SK-N-SH (cell line): ENCODE data around the gene IQCK.

Experiments used
- EP300 ChIP-seq, 2 experiments: IDR thresholded peaks; 2 replicates each; pipeline versions ENCODE4 v1.4.0 to v1.6.1; 2012; ENCODE audit warnings: borderline replicate concordance in 1 of 2, low read depth in 1 of 2, low read length in 1 of 2
- JUND ChIP-seq: IDR thresholded peaks from 2 replicates; pipeline ENCODE4 v1.4.0; 2012
- NFIC ChIP-seq: IDR thresholded peaks from 2 replicates; pipeline ENCODE4 v1.4.0; 2012; ENCODE audit warnings: borderline replicate concordance
- POLR2AphosphoS5 ChIP-seq: IDR thresholded peaks from 2 replicates; pipeline ENCODE4 v1.6.1; 2012; ENCODE audit warnings: low read depth, low read length
- SIN3A ChIP-seq: IDR thresholded peaks from 2 replicates; pipeline ENCODE4 v1.6.1; 2012; ENCODE audit warnings: low read depth, mild to moderate bottlenecking, low read length, moderate library complexity, borderline replicate concordance
- TAF1 ChIP-seq: IDR thresholded peaks from 2 replicates; pipeline ENCODE4 v1.6.1; 2012; ENCODE audit warnings: low read depth, mild to moderate bottlenecking, low read length, moderate library complexity, borderline replicate concordance
- TCF12 ChIP-seq: IDR thresholded peaks from 2 replicates; pipeline ENCODE4 v1.4.0; 2012
- TEAD4 ChIP-seq: IDR thresholded peaks from 2 replicates; pipeline ENCODE4 v1.4.0; 2012; ENCODE audit warnings: mild to moderate bottlenecking, borderline replicate concordance; ENCODE audit not compliant: insufficient read depth
- TF ChIP-seq, protein P1 (sequence below): fragments of 200-600 bp; sonication (generic); IDR thresholded peaks from 2 replicates; pipeline ENCODE4 v1.6.1; 2017; ENCODE audit warnings: antibody characterized with exemption, mild to moderate bottlenecking, moderate library complexity
- TF ChIP-seq, protein P2 (sequence below): IDR thresholded peaks from 2 replicates; pipeline ENCODE4 v1.4.0; 2012; ENCODE audit warnings: low read depth
- TF ChIP-seq, protein P3 (sequence below): IDR thresholded peaks from 2 replicates; pipeline ENCODE4 v1.6.1; 2012; ENCODE audit warnings: mild to moderate bottlenecking, low read depth, low read length, moderate library complexity
- TF ChIP-seq, protein P4 (sequence below): IDR thresholded peaks from 2 replicates; pipeline ENCODE4; 2012
- TF ChIP-seq, protein P5 (sequence below): fragments of 150-350 bp; IDR thresholded peaks from 2 replicates; pipeline ENCODE4 v1.6.1; 2017; ENCODE audit warnings: antibody characterized with exemption, low read length, low read depth, borderline replicate concordance

DNA sequence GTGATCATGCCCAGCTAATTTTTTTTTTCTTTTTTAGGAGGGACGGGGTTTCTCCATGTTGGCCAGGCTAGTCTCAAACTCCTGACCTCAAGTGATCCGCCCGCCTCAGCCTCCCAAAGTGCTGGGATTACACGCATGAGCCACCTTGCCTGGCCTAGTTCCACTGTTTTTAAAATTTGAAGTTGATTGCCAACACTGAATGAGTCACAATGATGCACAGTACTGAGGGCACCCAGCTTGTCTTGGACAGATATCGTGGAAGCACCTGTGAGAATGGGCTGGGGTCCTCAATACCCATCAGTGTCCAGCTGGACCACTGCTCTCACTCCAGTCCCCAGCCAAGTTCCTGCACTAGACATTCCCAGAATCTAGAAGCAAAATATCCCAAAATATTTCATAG lies 2.5 kb upstream of the IQCK start:
- TF ChIP-seq SIN3A (no peak), JUND (no peak), TEAD4 (no peak), EP300 (IDR thresholded peaks at IDR 0.05; ENCODE audit: borderline replicate concordance in 1 of 2, low read depth in 1 of 2, low read length in 1 of 2) (no peak), NFIC (no peak), POLR2AphosphoS5 (no peak), TAF1 (no peak), TCF12 (no peak)
- TF ChIP-seq, protein P1, sequence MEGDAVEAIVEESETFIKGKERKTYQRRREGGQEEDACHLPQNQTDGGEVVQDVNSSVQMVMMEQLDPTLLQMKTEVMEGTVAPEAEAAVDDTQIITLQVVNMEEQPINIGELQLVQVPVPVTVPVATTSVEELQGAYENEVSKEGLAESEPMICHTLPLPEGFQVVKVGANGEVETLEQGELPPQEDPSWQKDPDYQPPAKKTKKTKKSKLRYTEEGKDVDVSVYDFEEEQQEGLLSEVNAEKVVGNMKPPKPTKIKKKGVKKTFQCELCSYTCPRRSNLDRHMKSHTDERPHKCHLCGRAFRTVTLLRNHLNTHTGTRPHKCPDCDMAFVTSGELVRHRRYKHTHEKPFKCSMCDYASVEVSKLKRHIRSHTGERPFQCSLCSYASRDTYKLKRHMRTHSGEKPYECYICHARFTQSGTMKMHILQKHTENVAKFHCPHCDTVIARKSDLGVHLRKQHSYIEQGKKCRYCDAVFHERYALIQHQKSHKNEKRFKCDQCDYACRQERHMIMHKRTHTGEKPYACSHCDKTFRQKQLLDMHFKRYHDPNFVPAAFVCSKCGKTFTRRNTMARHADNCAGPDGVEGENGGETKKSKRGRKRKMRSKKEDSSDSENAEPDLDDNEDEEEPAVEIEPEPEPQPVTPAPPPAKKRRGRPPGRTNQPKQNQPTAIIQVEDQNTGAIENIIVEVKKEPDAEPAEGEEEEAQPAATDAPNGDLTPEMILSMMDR: no peak
- TF ChIP-seq, protein P2, sequence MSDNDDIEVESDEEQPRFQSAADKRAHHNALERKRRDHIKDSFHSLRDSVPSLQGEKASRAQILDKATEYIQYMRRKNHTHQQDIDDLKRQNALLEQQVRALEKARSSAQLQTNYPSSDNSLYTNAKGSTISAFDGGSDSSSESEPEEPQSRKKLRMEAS: no peak
- TF ChIP-seq, protein P3, sequence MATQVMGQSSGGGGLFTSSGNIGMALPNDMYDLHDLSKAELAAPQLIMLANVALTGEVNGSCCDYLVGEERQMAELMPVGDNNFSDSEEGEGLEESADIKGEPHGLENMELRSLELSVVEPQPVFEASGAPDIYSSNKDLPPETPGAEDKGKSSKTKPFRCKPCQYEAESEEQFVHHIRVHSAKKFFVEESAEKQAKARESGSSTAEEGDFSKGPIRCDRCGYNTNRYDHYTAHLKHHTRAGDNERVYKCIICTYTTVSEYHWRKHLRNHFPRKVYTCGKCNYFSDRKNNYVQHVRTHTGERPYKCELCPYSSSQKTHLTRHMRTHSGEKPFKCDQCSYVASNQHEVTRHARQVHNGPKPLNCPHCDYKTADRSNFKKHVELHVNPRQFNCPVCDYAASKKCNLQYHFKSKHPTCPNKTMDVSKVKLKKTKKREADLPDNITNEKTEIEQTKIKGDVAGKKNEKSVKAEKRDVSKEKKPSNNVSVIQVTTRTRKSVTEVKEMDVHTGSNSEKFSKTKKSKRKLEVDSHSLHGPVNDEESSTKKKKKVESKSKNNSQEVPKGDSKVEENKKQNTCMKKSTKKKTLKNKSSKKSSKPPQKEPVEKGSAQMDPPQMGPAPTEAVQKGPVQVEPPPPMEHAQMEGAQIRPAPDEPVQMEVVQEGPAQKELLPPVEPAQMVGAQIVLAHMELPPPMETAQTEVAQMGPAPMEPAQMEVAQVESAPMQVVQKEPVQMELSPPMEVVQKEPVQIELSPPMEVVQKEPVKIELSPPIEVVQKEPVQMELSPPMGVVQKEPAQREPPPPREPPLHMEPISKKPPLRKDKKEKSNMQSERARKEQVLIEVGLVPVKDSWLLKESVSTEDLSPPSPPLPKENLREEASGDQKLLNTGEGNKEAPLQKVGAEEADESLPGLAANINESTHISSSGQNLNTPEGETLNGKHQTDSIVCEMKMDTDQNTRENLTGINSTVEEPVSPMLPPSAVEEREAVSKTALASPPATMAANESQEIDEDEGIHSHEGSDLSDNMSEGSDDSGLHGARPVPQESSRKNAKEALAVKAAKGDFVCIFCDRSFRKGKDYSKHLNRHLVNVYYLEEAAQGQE: no peak
- TF ChIP-seq, protein P4, sequence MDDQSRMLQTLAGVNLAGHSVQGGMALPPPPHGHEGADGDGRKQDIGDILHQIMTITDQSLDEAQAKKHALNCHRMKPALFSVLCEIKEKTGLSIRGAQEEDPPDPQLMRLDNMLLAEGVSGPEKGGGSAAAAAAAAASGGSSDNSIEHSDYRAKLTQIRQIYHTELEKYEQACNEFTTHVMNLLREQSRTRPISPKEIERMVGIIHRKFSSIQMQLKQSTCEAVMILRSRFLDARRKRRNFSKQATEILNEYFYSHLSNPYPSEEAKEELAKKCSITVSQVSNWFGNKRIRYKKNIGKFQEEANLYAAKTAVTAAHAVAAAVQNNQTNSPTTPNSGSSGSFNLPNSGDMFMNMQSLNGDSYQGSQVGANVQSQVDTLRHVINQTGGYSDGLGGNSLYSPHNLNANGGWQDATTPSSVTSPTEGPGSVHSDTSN: no peak
- TF ChIP-seq, protein P5, sequence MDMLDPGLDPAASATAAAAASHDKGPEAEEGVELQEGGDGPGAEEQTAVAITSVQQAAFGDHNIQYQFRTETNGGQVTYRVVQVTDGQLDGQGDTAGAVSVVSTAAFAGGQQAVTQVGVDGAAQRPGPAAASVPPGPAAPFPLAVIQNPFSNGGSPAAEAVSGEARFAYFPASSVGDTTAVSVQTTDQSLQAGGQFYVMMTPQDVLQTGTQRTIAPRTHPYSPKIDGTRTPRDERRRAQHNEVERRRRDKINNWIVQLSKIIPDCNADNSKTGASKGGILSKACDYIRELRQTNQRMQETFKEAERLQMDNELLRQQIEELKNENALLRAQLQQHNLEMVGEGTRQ: no peak
